GM19372 (cell line): ENCODE measurements around the gene USP40.

Experiments
- ATAC-seq: cut with Tn5 transposase; IDR thresholded peaks from one replicate; pipeline ENCODE4 v1.9.1; 2021; ENCODE audit warnings: mild to moderate bottlenecking, low read depth, moderate library complexity; ENCODE audit not compliant: unreplicated experiment

Gene USP40

DNA sequence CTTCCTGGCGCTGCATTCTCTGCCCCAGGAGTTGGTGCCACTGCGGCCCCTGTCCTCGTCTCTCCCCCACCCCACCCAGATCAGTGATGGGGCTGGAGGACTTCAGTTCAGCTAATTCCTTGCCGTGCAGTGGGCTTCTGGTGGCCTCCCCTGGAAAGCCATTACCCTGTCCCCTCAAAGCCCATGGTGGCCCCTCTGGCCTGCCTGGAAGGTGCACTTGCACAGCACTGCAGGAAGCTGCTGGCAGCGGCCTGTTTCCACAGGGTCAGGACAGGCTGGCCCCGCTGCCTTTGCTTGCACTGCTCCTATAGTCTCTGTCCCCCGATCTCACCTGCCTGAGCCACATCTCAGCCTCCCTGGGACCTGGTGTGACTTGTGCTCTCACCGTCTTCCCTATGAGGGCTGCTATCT, 105.1 kb downstream of the USP40 start:
- ATAC-seq: no peak

DNA sequence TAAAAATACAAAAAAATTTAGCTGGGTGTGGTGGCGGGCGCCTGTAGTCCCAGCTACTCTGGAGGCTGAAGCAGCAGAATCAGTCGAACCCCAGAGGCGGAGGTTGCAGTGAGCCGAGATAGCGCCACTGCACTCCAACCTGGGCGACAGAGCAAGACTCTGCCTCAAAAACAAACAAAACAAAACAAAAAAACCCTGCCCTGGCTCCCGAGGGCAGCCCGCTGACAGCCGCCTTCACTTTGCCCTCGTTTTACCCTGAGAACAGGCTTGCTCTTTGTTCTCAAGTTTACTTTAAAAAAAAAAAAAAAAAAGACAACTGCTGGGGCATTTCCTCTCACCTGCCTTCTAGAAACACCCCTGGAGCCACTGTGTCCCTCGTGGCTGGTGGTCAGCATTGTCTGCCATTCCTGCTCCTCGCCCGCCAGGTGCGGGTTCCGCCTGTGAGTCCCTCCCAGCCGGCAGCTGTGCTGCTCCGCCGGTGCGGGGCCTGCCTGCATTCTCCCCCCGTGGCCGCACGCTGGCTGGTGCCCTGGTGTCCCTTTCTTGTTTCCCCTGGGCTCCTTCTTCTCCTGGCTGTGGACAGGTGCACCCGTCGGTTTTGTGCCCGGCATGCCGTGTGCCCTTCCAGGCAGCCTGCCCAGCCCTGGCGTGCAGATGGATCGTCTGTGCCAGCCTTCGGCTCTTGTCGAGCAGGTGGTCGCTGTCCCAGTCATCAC, 105.7 kb downstream of the USP40 start:
- no peak for ATAC-seq

DNA sequence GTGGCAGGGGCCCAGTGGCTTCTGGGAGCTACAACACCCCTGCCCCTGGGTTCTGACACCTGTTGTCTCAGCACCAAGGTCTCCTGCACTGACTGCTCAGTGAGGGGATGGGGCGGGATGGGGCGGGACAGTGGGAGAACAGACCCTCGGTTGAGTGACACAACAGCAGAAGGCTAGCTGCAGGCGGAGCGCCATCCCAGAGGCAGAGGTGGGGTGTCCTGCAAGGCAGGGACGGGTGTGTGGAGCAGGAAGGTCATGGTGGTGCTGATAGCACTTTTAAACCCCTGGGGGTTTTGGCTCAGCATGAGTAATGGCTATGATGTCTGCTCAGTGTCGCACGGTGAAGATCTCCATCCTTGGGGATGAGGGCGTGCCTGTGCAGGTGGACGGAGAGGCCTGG, 107.2 kb downstream of the USP40 start:
- ATAC-seq: no peak

DNA sequence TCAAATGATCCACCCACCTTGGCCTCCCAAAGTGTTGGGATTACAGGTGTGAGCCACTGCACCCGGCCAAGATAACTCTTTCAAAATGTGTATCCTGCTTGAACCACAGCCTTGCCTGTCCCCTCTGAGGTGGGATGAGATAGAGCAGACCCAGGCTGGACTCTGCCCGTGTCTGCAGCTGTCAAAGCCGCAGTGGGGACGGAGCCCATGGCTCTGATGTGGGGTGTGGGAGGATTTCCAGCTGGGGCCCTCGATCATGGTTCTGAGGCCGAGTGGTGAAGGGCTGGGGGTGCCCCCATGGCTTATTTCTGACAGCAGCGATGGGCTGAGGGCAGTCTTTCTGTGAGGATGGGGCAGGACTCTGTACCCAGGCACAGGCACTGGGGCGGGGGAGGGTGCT, 107.8 kb downstream of the USP40 start:
- ATAC-seq: no peak

DNA sequence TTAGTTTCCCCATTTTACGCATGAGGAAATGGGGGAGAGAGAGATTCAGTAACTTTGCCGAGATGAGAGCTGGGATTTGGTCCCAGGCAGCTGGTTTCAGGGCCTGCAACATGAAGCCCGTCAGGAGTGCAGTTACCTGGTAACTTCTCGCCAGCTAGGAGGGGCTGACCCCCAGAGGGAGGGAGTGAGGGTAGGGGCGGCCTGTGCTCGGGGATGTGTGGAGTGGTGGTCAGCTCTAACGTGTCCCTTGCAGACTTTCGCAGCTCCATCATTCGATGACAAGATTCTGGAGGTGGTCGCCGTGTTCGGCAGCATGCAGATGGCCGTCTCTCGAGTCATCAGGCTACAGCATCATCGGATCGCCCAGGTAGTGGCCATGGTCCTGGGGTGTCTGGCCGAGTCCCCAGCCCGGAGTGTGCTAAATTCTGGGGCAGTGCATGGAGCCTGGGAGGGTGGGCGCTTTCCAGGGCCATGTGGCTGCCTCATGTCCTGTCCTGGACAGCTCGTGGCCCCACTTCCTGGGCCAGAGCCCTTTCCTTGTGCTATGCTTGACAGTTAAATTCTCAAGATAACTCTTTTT, 108.5 kb downstream of the USP40 start:
- no peak for ATAC-seq

DNA sequence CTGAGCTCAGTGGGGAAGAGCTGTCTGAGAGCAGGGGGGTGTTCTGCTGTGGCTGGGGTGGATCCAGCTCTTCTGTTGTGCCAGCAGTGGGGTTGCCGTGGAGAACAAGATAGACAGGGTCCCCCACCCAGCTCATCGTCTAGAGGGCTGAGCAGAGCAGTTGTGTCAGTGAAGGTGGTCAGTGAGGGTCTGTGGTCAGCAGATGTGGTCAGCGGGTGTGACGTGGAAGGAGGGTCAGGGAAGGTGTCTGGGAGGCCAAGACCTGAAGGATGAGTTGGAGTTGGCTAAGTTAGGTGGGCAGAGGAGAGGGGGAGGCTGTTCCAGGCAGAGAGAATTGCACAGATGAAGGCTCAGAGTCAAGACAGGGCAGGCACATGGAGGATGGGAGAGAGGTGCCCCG, 109.2 kb downstream of the USP40 start:
- ATAC-seq: no peak

DNA sequence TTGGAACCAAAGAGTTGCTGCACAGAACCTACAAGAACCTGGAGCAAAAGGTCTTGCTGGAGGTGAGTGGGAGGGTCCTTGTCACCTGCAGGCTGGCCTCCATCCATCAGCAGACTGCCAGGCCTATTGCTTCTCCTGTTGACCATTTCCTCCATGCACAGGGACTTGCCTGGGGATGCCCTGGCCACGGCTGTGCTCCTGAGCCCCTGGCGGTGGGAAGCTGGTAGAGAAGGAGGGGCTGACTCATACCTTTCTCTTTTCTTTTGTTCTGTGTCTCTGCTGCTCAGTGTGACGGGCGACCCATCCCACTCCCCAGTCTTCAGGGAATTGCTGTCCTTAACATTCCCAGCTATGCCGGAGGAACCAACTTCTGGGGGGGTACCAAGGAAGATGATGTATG, 109.6 kb downstream of the USP40 start:
- ATAC-seq: no peak

DNA sequence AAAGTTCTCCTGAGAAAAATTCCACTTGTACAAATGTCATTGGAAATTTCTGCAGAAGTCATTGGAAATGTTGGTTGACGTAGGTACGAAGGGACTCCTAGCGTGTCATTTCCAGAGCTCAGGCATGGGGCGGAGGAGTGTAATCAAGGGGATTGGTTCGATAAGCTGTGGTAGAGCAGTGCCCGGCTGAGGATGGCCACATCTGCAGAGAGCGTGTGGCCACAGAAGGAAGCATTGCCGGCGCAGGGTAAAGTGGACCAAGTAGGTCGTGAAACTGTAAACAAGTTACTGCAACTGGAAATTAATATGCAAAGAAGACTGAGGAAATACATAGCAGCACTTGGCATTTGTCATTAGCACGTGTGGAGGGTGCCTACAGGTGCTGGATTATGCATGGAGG, 110.5 kb downstream of the USP40 start:
- no peak for ATAC-seq

DNA sequence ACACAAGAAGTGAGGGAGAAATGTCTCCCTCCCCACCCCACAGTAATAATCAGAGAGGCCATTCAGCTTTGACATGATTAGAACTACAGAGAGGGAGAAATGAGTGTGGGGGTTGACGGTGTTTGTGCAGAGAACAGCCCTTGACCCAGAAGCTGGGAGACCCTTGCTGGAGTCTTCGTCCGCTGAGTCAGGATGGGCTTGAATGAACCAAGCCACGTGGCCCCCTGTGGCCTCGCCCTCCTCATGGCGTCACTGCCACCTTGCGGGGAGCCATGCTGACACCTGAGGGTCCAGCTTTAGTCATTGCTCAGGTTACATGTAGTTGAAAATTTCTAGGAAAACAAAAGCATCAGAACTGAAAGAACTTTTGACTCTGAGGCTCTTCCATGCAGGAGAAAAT, 111.1 kb downstream of the USP40 start:
- ATAC-seq: no peak

DNA sequence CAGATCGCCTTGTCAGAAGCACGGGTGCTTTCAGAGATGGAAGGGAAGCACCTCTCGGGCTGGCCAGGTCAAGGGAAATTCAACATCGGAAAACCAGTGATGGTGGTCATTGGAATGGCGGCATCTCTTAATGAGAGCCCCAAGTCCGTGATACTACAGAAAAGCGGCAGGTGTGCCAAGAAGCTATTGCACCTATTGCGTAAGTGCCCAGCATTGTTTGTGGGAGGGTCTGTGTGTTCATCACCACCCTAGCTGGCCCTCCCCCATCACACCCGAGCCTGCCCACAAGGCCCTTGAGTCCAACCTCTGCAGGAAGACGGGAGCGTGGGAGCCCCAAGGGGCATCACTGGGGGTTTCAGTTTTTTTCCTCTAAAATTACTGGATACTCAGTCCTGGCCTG, 111.6 kb downstream of the USP40 start:
- ATAC-seq: no peak

DNA sequence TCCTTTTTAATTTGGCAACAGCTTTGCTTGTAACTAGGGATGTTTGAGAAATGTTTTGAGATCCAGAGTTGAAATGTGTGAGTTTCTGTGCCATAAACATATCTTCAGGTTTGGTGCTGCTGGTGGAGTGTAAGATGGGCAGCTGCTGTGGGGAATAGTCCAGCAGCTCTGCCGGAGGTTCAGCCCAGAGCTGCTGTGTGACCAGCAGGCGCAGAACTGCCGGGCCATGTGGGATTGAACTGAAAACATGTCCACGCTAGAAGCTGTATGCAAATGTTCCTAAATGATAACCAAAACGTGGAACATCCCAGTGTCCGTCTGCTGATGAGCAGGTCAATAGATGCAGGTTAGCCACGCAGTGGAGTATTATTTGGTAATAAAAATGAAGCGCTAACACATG, 112.7 kb downstream of the USP40 start:
- no peak for ATAC-seq

DNA sequence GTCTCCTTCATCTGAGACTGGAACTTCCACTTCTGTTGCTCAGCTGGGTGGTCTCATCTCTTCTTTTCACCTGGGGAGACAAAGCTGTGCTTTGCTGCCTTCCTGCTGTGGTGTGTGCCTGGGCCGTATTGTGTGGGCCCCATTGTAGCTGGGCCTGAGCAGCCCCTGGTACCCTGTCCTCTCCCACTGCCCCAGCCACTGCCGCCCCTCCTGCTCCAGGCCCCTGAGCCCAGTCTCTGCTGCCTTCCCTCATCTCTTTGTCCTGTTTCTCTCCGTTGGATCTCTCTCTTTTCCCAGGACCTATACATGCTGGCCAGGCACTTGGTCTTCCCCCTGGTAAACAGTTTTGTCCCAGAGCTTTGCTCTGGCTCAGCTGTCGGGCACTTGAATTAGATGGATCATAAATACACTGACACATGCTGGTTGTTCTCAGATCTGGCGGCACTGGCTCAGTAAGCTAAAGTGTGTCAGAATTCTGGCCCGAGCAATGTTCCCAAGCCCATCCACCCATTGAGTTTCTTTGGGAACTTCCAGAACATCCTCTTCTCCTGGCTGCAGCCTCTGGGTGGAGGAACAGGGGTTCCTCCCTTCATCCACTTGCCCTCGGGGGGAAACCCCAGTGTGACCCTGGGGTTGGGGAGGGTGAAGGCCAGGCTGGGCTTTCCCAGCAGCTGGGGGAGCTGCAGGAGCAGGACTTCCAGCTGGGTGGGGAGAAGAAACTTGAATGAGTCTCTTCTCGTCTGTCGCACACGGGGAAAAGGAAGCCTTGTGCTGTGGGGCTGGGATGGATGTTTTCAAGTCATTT, 113.3 kb downstream of the USP40 start:
- no peak for ATAC-seq

DNA sequence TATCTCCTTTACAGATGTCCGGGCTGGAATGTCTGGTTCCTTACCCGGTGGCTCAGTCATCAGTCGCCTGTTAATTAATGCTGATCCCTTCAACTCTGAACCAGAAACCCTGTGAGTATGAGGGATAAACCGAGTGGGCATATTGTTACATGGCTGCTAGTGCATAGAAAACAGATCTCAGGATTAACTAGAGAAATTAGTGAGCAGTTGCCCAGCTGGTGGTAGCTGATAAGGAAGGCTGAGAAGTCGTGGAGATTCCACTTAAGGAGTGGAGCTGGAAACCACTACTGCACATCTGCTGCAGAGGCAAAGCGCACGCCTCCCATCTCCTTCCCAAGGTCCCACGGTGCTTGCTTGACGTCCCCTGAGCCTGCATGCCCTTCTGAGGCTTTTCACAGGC, 114.6 kb downstream of the USP40 start:
- ATAC-seq: no peak

DNA sequence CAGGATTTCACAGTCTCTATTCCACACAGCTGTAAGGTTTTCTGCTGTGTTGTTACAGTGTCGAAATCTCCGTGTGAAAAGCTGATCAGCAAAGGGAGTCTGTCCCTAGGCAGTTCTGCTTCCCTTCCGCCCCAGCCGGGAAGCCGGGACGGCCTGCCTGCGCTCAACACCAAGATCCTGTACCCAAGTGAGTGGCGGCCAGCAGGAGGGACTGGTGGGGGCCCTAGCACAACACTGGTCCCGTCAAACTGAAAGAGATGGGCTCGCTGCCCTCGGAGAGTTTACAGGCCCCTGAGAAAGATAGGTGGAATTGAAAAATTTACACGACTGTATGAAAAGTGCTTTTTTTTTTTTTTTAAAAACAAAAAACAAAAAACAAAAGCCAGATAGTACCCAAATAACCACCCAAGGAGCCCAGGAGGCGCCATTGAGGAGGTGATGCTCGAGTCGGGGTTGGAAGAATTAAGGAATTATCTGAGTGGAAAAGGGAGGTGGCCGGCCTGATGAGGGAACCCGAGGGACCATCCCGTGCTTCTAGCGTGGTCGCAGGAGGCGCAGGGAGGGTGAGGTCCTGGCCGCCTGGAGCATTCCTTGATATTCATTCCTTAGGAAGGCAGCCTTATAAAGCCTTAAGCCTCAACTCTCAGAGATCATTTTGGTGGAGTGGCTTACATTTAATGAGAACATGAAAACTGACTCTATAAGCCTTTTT, 115.6 kb downstream of the USP40 start:
- ATAC-seq: no peak

DNA sequence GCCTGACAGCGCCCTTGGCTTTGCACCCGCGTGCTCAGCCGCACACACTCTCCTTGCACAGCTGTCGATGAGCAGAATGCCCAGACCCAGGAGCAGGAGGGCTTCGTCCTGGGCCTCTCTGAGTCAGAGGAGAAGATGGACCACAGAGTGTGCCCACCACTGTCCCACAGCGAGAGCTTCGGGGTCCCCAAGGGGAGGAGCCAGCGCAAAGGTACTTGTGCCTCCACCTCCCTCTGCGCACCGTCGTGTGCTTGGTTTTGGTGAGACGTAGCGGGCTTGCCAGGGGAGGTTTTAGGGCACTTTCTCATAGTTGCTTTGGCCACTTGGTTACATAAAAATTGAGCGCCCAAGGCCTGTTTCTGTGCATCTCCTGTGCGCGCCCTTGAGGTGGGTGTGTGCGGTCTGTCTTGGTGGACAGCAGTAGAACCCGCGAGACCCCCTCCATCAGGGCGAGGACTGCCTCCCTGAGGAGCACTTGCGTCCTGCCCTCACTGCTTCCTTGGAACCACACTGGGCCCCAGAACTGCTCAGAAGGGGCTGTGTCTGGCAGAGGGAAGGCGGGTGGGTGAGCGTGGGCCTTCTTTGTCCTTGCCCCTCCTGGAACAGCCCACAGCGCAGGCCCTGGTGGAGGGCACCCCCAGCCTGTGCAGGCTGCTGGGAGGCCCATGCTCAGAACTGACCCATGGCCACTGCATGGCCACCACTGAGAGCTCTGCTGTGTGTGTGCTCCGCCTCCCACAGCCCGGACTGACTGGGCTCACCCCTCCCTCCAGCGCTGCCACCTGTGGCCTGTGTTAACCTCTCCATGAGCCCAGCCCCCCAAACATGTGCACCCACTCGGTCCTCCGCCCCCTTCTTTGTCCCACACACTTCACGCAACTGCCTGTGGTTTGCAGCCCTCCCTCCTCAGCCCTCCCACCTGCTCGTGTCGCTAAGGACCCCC, 116.4 kb downstream of the USP40 start:
- ATAC-seq: no peak

DNA sequence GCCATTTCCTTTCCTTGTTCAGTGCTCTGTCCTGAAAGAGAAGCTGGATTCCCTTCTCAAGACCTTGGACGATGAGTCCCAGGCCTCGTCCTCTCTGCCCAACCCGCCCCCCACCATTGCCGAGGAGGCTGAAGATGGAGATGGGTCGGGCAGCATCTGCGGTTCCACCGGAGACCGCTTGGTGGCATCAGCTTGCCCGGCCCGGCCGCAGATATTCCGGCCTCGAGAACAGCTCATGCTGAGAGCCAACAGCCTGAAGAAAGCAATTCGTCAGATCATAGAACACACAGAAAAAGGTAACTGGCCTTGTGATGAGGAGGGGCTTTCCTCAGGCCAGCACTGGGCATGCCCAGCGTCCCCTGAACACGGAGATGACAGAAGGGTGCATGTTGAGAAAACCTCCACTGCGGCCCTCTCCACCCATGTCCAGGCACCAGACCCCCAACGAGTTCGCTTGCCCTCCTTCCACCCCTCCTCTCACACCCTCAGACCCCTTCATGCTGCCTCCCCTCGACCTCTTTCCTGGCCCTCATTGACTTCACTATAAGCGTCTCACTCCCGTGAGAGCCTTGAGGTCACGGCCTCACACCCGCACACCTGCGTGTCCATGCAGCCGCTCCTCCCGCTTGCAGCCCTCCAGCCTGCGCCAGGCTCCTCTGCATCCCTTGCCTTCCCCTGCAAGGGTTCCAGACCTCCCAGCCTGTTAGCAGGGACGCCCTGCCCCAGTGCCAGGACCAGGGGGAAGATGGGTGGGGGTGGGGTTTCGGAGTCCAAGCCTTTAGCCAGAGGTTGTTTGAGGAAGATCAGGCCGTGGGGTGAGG, 117.3 kb downstream of the USP40 start:
- no peak for ATAC-seq

DNA sequence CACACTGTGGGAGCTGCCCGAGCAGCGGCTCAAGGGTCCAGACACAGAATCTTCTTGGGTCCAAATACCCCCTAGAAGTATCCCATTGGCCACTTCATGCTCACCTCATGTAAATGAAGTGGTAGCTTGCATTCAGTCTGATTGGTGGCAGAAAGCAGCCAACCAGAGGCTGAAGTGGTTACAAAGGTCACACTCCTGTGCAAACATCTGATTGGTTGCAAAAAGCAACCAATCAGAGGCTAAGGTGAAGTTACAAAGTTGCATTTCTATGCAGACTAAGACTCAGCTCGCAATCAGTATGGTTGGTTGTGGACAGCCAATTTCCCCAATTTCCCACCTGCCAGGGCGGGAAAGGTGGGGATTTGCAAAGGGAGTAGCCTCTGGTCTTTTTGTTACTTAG, 118.0 kb downstream of the USP40 start:
- ATAC-seq: no peak

DNA sequence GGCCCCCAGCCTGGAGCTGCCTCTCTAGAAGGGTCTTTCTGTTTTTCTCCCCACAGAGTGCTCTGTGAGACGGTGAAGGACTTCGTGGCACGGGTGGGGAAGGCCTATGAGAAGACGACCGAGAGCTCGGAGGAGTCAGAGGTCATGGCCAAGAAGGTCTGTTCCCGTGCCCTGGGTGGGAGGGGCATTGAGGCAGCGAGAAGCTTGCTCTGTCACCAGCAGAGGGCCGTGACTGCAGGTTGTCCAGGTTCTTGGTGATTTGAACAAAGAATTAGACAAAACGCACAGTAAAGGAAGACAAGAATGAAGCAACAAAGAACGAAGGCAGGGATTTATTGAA, 118.4 kb downstream of the USP40 start:
- no peak for ATAC-seq

DNA sequence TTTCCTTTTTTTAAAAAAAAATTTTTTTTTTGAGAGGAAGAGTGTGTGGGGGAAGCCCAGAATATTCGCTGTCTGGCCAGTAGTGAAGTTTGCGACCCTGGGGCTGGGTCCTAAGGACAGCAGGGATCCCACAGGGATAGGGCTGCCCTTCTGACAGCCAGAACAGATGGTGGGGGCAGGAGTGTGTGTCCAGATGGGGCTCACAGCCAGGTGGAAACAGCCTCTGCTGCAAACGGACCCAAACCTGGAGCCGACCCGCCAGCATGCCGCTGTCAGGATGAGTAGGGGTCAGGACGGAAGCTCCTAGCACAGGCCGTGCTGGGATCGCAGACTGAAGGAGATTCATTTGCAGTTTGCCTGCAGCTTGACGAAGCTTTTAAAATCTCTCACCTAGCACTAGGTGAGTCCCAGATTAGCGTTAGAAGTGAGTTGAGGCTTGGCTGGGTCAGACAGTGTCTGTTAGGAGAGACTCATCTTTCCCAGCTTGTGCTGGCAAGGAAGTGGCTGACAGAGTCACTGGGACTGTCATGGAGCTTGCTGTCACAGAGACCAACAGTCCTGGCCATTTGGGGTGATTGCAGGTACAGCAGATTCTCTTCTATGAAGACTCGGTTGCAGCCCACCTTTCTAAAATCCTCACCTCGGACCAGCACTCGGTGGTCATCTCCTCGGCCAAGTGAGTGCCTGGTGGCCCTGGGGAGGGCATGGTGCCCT, 118.9 kb downstream of the USP40 start:
- ATAC-seq: no peak
